Effector CD8-positive, alpha-beta T cell (primary cell): ENCODE measurements around the gene AQP5.
"Not testable (repeated sequence)": the region's sequence is repeated elsewhere in the genome, so short reads cannot be mapped to it uniquely, and the experiment has no call there.

Experiments
- DNase-seq: peaks from one replicate; lab custom pipeline; 2025; lab: John Stamatoyannopoulos, UW

AQP5 gene

DNA sequence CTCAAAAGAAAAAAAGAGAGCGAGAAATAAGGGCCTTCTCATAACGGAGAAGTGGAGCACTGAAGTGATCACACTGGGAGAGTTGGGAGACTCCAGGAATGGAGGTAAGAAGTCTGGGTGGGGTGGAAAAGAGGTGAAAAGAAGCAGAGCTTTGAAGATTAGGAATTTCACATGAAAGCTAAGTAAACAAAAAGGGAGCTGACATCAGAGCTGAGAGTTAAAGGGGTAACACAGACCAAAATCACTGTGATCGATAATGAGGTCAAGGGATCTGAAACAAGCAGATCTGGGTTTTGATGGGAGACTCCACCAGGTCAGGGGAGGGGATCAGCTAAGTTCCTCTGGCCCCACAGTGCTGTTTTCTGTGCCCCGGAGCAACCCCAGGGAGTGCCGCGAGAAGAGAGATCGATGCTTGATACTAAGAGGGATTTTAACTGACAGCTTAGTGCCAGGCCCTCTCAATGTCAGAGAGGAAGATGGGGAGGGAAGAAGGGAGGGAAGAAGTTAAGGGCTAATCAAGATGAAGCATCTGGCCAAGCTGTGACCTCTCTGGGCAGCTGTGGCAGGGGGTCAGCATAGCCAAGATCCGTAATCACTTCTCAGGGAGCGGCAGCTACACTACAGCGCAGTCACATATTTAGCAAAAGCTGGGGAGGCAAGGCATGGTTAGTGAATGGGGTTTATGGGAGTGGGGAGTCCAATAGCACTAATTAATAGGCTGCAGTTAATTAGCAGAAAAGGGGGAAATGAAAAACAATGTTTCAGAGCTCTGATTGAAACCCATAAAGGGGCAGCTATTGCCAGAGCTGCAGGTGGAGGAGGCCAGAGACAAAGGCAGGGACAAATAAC is 19.1 kb downstream of the AQP5 start:
- DNase-seq, result no peak

DNA sequence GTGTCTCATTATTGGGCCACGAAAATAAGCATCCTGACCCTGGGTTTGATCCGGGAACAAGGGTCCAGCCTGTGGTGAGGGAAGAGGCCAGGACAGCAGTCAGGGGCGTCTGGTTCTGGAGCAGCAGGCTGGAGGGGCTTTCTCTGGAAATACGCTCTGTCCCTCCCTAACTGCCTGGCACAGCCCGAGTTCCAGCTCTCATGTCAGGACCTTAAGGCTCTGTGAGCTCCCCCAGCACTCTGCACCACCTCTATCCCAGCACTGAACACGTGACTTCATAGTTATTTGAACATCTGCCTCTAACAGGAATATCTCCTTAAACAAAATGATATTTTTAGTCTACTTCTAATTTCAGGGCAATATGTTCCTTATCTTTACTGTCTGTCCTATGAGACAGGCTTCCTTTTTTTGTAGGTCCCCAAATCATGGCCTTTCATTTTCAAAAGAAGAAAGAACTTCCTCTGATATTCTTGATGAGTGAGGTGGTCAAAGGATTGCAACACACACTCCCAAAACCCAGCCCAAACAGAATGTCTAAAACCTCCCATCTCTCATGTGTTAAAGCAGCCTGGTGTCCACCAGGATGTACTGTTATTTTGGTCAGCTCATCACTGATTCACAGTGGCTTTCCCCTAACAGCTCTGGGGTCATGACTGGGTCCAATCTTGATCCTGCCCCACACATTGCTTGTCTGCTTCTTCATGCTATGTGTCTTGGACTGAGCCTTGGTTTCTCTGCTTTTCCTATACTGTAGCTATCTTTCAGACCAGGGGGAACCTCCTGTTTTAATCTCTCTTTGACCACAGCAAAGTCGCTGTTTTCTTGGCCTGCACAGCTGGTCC is 20.8 kb downstream of the AQP5 start:
- DNase-seq, result no peak

DNA sequence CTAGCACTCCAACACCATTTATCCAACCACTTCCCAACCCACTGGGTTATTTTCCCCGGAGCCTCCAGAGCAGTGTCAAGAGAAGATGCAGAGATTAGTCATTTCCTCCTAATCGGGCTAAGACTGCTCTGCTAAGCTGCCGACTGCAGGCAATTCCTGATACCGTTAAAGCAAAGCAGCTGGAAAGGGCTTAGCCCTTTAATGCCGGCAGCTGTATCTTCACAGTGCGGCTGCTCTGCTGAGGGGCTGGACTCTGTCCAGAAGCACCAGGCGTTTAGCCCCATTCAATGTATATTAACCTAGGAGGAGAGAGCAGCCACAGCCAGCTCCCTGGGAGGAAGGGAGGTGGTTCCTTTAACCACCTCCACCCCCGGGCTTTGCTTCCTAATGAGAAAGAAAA is 22.2 kb downstream of the AQP5 start:
- DNase-seq, result no peak

DNA sequence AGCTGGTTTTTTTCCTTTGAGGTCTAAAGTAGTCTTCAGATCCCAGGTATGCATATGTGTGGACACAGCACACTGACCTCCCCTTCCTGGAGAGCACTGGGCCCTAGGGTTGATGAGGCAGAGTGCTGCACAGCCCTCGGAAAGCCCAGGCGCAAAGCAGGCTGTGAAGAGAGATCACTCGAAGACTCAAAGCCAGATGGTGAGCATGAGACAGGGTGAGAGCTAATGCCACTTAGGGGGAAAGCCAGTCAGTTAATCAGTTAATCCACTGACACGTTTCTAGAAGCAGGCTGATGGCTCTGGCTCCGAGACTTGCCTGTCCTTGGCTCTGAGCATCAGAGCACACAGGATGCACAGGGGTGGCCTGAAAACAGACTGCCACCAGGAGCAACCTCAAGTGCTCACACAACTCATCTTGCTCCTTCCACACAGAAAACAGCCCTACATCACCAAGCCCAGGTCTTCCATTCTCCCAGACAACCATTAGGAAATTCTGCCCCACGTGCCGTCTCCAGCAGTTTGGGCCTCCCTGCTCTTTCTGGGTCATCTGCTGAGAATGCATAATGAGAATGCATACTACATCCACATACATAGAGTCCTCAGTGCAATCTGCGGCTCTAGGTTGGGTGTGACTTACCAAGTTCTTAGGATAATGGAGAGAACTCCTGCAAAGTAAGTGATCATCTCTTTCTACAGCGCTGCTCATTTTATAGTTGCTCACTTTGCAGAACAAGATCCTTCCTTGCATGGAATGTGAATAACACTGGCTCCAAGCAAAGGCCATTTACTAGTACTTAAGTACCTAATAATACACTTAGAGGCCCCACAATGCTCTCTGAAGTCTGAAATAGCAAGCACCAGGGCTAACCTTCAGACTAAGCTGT is 23.0 kb downstream of the AQP5 start:
- no peak for DNase-seq

DNA sequence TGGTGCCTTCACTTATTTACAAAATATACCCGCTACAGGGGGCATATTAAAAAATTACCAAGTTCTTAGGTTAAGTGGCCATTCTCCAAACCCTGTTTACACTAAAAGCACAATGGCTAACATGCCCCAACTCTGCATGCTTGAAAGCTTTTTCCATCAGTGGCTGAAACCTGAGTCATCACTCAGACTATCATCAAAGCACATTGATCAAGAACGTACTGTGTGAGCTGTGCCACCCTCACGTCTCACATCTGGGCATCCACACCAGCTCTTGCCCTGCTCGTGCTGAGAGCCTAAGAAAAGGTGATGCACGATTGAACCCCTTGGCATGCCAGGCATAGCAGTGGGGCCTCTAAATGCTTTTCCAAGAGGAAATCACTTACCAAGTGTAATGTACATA is 24.3 kb downstream of the AQP5 start:
- no peak for DNase-seq

DNA sequence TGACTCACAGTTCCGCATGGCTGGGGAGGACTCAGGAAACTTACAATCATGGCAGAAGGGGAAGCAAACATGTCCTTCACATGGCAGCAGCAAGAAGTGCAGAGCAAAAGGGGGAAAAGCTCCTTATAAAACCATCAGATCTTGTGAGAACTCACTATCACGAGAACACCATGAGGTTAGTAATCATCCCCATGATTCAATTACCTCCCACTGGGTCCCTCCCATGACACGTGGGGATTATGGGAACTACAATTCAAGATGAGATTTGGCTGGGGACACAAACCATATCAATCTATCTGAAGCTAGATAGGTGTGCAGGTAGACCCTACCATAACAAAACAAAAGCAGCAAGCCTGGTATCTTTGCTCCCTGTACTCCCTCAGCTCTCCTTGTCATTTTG is 24.8 kb downstream of the AQP5 start:
- not testable (repeated sequence) for DNase-seq

DNA sequence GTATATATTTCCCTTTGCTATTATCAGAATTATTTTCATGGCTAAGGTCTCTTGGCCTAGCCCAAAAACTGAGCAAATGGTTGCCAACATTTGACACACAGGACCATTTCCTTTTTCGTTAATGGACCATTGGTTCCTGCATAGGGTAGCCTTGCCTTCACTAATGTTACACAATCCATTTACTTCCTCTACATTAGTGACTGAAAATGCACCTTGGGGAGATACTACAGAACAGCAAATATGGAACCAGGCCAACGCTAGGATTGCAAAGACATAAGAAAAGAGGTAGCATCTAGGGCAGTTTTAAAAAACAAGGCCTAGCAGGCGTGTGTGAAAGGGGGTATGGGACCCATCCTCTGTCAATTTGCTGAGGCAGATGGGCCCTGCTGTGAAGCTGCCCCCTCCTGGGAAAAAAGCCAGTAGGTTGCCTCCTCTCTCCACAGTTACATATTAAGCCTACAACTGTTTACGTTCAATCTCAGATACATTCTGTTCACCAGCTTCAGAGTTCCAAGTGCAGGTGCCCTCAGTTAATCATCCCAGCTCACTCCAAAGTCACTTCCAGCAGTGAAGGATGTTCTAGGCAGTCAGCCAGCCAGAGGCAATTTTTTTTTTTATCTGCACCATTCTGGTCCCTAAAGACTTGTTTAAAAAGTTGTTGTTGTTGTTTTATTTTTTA is 26.1 kb downstream of the AQP5 start:
- no peak for DNase-seq

DNA sequence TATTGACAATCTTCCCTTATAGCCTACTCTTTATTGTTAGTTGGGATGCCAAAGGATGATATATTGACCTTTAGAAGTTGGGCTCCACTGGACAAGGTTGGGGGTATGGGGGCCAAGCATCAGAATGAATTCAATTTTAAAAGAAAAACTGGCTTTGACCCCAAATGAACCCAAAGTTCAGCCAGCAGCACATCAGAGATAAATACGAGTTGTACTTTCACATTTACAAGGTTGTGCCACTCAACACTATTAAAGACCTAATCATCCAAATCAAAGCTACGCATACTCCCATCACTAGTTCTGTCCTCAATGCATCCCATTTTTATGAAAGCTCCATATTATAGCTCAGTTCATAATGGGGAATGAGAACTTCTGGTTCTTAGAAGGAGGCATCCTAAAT is 27.7 kb downstream of the AQP5 start:
- not testable (repeated sequence) for DNase-seq

DNA sequence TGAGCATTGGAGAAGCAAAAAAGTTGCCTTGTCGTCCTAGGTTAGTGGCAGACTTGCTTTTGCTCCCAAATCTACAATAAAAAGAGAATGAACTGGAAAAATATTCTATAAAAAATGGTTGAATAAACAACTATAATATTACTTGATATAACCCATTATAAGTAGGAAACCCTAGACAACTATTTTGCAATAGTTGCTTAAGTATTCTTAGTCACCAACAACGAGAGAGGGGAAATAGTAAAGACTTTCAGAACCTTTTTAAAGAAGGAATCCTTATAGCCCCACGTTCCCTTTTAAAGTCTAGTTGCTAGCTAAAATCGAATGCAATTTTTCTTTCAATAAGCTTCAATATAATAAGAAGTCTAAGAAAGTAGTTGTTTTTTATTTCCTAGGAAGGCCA is 28.6 kb downstream of the AQP5 start:
- no peak for DNase-seq

DNA sequence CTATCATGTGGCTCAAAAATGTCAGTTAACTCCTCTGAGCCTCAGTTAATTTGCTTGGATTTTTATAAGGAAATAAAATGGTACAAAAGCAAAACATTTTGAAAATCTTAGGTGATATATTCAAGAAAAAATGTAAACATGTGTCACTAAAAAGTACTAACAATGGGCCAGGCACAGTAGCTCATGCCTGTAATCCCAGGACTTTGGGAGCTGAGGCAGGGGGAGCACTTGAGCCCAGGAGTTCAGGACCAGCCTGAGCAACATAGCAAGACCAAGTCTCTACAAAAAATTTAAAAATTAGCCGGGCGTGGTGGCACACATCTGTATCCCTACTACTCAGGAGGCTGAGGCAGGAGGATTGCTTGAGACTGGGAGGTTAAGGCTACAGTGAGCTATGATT is 36.8 kb downstream of the AQP5 start:
- DNase-seq, result no peak

DNA sequence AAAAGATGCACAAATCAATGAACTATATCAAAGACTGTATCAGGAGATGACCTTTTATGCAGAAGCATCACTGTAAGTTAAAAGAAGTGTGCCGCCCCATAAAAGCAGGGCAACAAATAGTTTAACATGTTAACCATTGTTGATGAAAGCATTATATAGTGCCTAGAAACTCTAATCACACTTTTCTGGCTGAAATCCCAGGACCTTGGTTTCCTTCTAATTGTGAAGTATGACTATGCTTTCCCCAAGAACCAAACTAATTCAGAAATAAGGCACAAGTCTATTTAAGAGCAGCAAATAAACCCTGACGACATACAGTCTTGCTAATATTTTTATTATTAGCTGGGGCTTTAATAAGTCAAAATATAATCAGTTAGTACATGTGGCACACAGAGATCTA is 41.9 kb downstream of the AQP5 start:
- DNase-seq, result no peak

DNA sequence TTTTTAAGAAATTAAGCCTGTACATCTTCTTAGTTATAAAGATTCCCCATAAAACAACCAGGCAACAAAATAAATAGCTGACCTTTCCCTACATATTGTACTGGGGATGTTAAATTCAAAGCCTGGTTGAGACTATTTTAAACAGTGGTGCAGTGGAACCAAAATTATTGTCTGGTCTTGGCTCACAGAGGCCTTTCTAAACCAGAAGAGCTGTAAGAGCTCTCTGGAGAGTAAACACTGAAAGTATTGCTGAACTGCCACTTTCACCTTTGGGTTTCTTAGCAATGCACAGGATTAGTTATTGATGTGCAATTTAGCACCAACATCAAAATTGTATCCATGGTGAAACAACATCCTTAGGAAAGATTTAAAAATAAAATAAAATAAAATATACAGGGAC is 43.0 kb downstream of the AQP5 start:
- no peak for DNase-seq

DNA sequence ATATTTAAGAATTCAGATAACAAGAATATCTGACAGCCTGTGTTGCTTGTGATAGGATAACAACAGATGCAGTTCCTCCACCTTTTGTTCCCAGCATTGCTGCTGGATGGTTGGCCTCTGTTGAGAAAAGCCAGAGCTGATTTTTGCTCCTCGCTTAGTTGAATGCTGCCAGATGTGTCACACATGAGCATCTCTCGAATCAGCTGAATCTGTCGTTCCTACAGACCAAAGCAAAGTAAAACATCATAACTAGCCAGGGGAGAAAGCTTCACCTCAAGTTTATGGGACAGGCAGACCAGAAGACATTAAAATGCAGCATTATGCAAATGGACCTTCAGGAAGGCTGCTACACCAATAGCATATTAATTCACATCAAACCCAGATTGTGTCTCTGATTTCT is 43.5 kb downstream of the AQP5 start:
- DNase-seq, result no peak

DNA sequence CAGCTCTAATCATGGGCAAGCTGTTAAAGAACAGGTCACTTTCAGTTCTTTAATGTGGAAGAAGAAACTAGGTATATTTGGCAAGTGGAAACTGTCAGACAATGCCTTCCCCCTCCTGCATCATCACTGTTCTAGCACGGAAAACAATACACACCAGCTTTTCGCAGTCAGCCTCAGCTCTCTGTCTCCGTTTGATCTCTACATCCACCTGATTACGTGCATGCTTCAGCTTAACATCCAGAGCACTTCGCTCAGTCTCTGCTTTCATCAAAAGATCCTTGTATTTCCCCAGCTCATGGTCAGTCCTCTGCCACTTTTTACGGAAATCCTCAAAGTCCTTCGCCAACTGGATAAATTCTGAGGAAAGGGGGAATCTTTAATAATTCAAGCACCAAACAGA is 44.6 kb downstream of the AQP5 start:
- no peak for DNase-seq

DNA sequence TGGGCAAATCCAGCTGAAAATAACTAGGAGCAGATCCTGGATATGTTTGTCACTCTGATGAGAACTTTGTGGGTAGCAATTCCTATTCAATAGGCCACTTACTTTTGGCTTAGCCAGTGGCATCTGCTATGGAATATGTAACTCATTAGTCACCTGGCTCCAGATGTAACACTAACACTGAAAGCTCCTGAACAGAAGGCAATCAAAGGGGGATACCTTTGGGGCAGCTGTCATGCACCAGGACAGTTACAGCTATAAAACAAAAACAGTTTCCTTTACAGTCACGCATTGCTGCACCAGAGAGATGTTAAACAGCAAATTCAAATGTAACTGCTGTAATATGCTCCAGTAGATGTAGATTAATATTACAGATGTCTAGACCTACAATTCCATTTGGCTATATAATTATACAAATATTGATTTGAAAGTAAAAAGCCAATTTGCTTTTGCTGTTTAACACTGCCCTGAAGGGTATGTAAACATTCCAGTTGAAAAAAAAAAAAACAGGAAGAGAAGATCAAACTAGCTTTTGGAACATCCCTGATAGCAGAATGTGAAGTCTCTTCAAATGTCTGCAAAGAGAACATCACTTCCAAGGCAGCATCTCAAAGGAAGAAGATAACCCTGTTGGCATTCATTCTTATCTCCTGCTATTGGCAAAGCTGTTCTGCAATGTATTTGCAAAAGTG is 45.2 kb downstream of the AQP5 start:
- no peak for DNase-seq

DNA sequence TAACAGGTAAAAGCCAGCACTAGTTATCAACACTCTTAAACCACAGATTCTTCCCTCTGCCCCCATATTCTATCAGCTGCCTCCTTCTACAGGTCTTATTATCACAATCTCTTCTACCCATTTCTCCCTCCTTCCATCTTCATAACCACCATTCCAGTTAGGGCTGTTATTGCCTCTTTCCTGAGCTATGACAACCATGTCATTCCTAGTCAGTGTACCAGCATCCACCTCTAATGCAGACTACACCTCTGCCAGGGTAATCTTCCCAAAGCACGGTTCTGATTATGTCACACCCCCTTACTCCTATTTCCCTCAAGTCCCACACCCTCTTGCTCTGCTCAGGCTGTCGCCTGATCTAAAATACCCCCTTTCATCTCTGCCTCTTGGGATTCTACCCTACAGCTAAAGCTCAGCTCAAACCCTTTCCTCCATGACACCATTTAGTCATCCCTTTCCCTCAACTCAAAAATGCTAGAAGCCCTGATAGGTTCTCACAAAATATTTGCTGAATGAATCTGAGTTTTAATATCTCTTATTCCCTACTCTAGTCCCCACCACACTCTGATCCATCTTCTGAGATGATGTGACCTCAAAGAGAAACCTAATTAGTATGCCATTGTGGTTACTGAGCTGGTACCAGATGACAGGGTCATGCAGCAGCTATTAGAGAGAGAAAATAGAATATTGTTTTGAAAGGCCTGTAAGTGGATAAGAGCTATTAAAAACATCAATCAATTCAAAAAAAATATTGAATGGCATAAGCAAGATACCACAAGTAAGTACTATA is 51.9 kb downstream of the AQP5 start:
- DNase-seq, result no peak

DNA sequence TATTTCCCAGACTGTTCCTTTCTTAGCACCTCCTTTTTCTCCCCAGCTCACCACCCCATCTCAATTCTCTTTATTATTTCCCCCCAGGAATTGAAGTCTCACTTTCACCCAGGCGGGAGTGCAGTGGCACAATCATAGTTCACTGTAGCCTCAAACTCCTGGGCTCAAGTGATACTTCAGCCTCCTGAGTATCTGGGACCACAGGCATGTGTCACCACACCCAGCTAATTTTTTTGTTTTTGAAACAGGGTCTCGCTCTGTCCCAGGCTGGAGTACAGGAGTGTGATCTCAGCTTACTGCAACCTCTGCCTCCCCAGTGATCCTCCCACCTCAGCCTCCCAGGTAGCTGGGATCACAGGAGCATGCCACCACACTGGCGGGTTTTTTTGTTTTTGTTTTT is 52.7 kb downstream of the AQP5 start:
- no peak for DNase-seq
